ENCODE results near the gene ABL1.
"Not testable (repeated sequence)": the region's sequence is repeated elsewhere in the genome, so short reads cannot be mapped to it uniquely, and the experiment has no call there.

The ABL1 gene

DNA sequence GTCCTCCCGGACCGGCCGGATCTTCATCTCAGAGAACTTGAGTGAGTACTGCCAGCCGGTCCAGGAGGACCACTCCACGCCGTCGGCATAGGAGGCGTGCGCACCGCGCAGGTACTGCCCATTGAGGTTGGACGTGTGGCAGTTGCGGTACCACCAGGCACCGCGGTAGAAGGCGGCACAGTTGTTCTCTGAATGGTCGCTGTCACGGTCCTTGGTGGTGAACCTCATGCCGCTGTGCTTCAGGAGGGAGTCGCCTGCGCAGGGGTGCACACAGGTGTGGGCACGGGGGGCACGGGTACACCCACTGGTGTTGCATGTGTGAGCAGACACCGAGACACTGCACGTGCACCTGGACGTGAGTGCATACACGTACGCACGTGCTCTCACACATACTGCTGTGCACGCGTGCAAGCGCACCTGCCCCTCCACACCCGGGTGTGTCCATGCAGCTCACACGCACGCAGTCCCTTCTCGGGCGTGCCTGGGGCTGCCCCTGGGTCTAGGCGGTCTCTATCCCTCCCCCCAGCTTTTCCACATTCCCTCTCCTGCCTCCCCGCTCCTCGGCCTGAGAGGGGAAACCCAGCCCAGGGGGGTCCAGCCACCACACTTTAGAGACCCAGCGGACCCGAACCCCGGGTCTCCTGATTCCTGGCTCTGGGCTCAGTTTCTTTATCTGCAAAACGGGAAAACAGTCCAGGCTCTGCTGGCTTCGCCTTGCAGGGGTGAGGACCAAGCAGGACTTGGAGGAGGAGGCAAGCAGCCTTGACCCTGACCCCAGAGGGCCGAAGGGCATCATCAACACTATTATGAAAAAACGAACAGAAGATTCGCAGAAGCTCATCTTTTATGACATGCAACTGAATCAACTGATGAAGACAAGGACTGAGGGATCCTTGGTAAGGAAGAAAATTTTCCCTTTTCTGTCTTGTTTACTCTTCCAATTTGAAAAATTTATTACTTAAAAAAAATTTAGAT, 69.3 kb downstream of the ABL1 start:
- H3K9me3 ChIP-seq (ENCODE audit: control insufficient read depth, low read depth, low read length) = no peaks in the 10 kb centered on the region
- no peaks in the 10 kb centered on the region for H3K4me1 ChIP-seq (ENCODE audit: control insufficient read depth, low read depth, low read length)
- H3K4me3 ChIP-seq (ENCODE audit: low read length) = no peak overlapping the region
- no peak overlapping the region for H3K9ac ChIP-seq (ENCODE audit: low read length)
- no peaks in the 10 kb centered on the region for H3K36me3 ChIP-seq (ENCODE audit: control insufficient read depth, low read depth, low read length)
- H3K27ac ChIP-seq (ENCODE audit: low read length) = no peak overlapping the region
- H3K27me3 ChIP-seq (ENCODE audit: control insufficient read depth, insufficient read depth, low read length) = no peaks in the 10 kb centered on the region

DNA sequence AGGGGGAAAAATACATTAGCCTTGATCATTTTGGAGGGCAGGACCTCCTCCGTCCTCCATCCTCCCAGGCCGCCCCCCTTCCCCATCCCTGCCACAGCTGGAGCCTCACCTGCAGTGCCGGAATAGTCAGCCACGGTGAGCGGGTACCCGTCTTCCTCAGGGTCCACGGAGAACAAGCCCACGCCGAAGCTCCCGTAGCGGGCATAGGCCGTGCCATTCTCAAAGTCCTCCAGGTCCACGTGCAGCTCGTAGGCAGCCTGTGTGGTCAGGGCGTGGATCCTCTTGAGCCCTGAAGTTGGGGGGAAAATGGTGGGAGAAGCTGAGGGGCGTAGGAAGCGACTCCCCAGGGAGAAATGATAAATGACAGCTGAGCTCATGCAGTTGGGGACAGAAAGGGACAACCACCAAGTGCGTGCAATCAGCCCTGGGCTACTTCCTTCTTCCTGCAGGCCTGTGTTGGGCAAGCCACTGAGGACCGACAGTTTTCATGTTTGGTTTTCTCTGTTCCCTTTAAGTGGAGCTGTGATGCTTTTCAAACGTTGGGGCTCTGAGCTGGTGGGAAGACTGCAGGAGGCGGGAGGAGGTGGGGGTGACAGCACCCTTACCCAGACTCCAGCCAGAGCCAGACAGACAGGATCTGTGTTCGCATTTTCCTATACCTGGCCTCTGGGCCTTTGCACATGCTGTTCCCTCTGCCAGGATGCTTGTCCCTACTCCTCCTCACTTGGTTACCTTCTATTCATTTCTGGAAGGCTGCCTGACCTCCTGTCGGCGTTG, 70.3 kb downstream of the ABL1 start:
- Histone ChIP-seq H3K9ac (ENCODE audit: low read length) (no peak overlapping the region), H3K4me3 (ENCODE audit: low read length) (no peak overlapping the region), H3K27me3 (ENCODE audit: control insufficient read depth, insufficient read depth, low read length) (no peaks in the 10 kb centered on the region)

DNA sequence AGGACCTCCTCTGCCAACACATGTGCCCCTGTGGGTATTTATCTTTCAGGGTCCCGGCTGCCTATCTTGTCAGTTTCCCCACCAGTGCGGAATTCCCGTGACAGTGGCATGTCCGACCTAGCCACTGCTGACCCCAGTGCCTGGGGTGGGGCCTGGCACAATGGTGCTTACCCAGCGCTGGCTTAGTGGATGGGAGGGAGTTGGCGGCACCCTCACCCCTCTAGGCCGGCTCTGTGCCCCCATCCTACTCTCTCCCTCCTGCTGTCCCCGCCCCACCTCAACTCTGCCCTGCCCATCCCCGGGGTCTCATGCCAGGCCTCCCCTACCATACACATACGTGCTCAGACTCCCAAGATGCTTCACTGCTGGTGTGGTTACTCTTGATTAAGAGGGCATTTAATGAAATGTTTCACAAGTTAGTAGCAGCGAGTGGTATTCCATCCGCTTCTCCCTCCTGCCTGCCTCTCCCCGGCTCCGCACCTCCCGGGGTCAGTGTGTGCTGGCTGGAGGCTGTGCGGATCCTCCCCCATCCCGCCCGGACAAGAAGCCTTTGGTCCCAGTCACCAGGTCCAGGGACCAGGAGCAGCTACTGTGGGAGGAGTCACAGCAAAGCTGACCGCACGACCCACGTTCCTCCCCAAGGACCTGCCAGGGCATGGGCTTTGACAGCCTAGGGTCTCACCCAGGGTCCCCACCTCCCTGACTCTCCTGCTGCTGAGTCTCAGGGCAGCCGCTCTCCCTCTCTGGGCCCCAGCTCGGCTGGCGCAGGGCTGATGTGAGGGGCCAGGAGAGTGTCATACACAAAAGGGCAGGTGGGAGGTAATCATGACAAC, 71.1 kb downstream of the ABL1 start:
- Histone ChIP-seq H3K4me1 (ENCODE audit: control insufficient read depth, low read depth, low read length) (no peaks in the 10 kb centered on the region), H3K9me3 (ENCODE audit: control insufficient read depth, low read depth, low read length) (no peaks in the 10 kb centered on the region), H3K27me3 (ENCODE audit: control insufficient read depth, insufficient read depth, low read length) (no peaks in the 10 kb centered on the region), H3K4me3 (ENCODE audit: low read length) (no peak overlapping the region), H3K27ac (ENCODE audit: low read length) (no peak overlapping the region), H3K9ac (ENCODE audit: low read length) (no peak overlapping the region), H3K36me3 (ENCODE audit: control insufficient read depth, low read depth, low read length) (no peaks in the 10 kb centered on the region)

More for the DNA sequence above, 70.3 kb downstream of the ABL1 start:
- H3K27ac ChIP-seq (ENCODE audit: low read length) = no peak overlapping the region
- no peaks in the 10 kb centered on the region for H3K36me3 ChIP-seq (ENCODE audit: control insufficient read depth, low read depth, low read length)
- H3K9me3 ChIP-seq (ENCODE audit: control insufficient read depth, low read depth, low read length) = no peaks in the 10 kb centered on the region
- H3K4me1 ChIP-seq (ENCODE audit: control insufficient read depth, low read depth, low read length) = no peaks in the 10 kb centered on the region

DNA sequence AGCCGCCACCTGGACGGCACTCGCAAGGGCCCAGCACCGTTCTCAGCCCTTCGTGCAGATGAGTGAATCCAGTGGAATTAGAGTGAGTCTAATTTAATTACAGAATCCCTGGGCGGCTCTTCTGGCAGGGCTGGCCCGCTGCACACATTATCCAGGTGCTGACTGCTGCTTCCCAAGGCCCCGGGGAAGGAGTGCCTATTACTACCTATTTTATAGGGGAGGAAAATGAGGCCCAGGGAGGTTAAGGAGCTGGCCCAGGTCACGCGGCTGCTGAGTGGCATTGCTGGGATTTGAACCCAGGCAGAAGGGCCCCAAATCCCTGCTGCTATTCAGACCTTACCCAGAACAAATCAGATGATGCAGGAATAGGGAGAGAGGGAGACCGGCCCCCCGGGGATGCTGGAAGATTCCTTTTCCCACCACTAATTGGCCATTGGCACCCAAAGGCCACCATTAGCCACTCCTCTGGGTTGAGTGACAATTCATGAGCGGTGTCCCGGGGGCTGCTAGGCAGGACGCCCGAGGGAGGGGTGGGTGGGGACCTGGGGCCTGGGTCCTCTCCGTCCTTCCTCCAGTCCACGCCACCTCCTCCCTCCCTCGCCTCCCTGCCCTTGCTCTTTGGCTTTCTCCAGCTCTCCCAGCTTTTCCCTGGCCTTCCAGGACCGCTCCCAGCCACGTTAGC, 71.8 kb downstream of the ABL1 start:
- no peaks in the 10 kb centered on the region for H3K27me3 ChIP-seq (ENCODE audit: control insufficient read depth, insufficient read depth, low read length)

DNA sequence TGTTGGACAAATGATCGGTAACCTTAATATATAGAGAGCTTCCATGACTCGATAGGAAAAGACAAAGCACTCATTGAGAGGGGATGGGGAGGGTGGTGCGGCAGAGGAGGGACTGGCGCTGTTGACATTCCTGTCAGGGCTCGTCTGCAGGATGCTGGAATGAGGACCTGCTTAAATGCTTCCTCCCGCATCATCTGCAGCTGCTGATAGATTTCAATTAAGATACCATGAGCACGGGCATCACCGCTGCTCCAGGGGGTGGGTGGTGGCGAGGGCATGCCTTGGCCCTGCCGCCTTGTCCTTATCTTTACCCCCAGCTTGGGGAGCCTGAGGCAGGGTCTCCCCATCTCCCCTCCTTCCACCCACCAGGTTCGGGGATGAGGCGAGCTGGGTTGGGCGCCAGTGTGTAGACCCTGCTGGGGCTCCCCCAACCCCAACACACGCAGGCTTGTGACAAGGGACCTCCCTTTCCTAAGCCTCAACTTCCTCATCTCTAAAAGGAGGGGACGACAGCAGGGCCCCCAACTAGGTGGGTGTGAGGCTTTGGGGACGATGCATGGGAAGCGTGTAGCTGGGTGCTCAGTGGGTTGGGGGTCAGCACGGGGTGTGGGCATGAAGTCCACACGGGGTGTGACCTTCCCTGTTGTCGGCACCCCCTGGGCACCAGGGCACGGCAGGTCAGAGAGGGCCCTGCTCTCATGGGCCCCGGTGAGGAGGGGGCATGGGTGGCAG, 73.3 kb downstream of the ABL1 start:
- H3K4me3 ChIP-seq (ENCODE audit: low read length) = no peak overlapping the region
- no peaks in the 10 kb centered on the region for H3K36me3 ChIP-seq (ENCODE audit: control insufficient read depth, low read depth, low read length)
- H3K9me3 ChIP-seq (ENCODE audit: control insufficient read depth, low read depth, low read length) = no peaks in the 10 kb centered on the region
- no peaks in the 10 kb centered on the region for H3K27me3 ChIP-seq (ENCODE audit: control insufficient read depth, insufficient read depth, low read length)
- no peak overlapping the region for H3K9ac ChIP-seq (ENCODE audit: low read length)
- no peak overlapping the region for H3K27ac ChIP-seq (ENCODE audit: low read length)
- no peaks in the 10 kb centered on the region for H3K4me1 ChIP-seq (ENCODE audit: control insufficient read depth, low read depth, low read length)

More for the DNA sequence above, 71.8 kb downstream of the ABL1 start:
- Histone ChIP-seq H3K36me3 (ENCODE audit: control insufficient read depth, low read depth, low read length) (no peaks in the 10 kb centered on the region), H3K9me3 (ENCODE audit: control insufficient read depth, low read depth, low read length) (no peaks in the 10 kb centered on the region), H3K9ac (ENCODE audit: low read length) (no peak overlapping the region), H3K4me3 (ENCODE audit: low read length) (no peak overlapping the region), H3K27ac (ENCODE audit: low read length) (no peak overlapping the region), H3K4me1 (ENCODE audit: control insufficient read depth, low read depth, low read length) (no peaks in the 10 kb centered on the region)

DNA sequence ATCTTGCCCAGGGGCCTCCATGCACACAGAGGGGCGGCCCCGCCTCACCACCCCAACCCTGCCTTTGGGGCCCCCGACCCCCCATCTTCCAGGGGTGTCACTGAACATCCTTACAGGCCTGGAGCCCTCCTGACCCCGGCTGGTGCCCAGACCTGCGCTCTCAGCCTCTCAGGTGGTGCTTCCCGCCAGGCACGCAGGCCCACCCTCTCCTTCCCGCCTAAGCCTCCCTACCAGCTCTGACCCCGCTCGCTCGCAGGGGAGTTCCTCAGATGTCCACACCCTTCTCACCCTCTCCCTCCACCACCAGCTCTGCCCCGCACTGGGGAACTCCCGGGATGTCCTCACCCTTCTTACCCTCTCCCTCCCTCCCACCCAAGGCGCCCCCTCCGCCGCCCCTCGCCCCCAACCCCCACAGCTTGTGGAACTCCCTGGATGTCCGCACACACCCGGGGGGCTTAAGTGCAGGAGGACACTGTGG, 73.9 kb downstream of the ABL1 start:
- Histone ChIP-seq H3K9me3 (ENCODE audit: control insufficient read depth, low read depth, low read length) (no peaks in the 10 kb centered on the region), H3K36me3 (ENCODE audit: control insufficient read depth, low read depth, low read length) (no peaks in the 10 kb centered on the region), H3K4me1 (ENCODE audit: control insufficient read depth, low read depth, low read length) (peaks cover 1% of the 10 kb centered on the region), H3K27ac (ENCODE audit: low read length) (no peak overlapping the region), H3K4me3 (ENCODE audit: low read length) (no peak overlapping the region), H3K27me3 (ENCODE audit: control insufficient read depth, insufficient read depth, low read length) (no peaks in the 10 kb centered on the region), H3K9ac (ENCODE audit: low read length) (no peak overlapping the region)

DNA sequence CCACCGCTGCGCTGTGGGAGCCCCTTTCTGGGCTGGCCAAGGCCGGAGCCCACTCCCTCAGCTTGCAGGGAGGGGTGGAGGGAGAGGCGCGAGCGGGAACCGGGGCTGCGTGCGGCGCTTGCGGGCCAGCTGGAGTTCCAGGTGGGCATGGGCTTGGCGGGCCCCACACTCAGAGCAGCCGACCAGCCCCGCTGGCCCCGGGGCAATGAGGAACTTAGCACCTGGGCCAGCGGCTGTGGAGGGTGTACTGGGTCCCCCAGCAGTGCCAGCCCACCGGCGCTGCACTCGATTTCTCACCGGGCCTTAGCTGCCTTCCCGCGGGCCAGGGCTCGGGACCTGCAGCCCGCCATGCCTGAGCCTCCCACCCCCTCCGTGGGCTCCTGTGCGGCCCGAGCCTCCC, 75.0 kb downstream of the ABL1 start:
- not testable (repeated sequence) for H3K4me3 ChIP-seq (ENCODE audit: low read length); H3K27ac ChIP-seq (ENCODE audit: low read length); H3K27me3 ChIP-seq (ENCODE audit: control insufficient read depth, insufficient read depth, low read length); H3K4me1 ChIP-seq (ENCODE audit: control insufficient read depth, low read depth, low read length); H3K9me3 ChIP-seq (ENCODE audit: control insufficient read depth, low read depth, low read length); H3K36me3 ChIP-seq (ENCODE audit: control insufficient read depth, low read depth, low read length); H3K9ac ChIP-seq (ENCODE audit: low read length)

DNA sequence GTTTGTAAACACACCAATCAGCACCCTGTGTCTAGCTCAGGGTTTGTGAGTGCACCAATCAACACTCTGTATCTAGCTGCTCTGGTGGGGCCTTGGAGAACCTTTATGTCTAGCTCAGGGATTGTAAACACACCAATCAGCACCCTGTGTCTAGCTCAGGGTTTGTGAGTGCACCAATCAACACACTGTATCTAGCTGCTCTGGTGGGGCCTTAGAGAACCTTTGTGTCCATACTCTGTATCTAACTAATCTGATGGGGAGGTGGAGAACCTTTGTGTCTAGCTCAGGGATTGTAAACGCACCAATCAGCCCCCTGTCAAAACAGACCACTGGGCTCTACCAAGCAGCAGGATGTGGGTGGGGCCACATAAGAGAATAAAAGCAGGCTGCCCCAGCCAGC, 75.6 kb downstream of the ABL1 start:
- not testable (repeated sequence) for H3K27me3 ChIP-seq (ENCODE audit: control insufficient read depth, insufficient read depth, low read length); H3K27ac ChIP-seq (ENCODE audit: low read length); H3K4me3 ChIP-seq (ENCODE audit: low read length); H3K4me1 ChIP-seq (ENCODE audit: control insufficient read depth, low read depth, low read length); H3K9ac ChIP-seq (ENCODE audit: low read length); H3K36me3 ChIP-seq (ENCODE audit: control insufficient read depth, low read depth, low read length); H3K9me3 ChIP-seq (ENCODE audit: control insufficient read depth, low read depth, low read length)

DNA sequence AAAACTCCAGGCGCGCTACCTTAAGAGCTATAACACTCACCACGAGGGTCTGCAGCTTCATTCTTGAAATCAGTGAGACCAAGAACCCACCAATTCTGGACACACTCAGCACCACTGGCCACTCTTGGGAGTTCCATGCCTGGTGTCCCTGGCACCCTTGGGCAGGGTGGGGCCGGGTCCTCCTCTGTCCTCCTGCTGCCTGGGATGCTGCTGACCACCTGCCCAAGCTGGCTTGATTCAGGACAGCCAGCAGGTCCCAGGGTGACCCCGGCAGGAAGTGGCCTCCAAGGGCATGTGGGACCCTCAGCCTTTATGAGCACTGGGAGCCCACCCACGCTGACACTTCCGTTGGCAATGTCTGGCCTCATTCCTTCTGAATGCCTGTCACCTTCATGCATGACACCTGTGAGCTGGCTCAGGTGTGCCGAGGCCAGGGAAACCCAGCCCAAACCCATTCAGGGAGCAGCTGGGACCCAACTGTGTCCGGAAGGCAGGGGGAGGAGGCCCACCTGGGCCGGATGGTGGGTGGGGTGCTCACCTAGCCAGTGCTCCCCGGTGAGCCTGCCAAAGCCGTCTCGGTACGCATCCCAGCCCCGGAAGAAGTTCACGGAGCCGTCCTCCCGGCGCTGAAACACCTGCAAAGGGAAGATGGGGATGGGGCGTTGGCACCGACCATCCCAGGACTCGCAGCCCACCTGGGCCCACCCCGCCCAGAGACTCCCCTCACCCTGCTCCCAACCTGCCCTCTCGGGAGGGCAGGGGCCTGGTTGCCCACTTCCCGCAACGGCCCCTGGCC, 76.4 kb downstream of the ABL1 start:
- Histone ChIP-seq H3K9ac (ENCODE audit: low read length) (no peak overlapping the region), H3K4me3 (ENCODE audit: low read length) (no peak overlapping the region), H3K27ac (ENCODE audit: low read length) (no peak overlapping the region), H3K4me1 (ENCODE audit: control insufficient read depth, low read depth, low read length) (peaks cover 7% of the 10 kb centered on the region), H3K27me3 (ENCODE audit: control insufficient read depth, insufficient read depth, low read length) (no peaks in the 10 kb centered on the region), H3K36me3 (ENCODE audit: control insufficient read depth, low read depth, low read length) (no peaks in the 10 kb centered on the region), H3K9me3 (ENCODE audit: control insufficient read depth, low read depth, low read length) (no peaks in the 10 kb centered on the region)

All from iPS-18a (cell line).